Left ventricle myocardium inferior (tissue), 1 donor: Measurements from ENCODE around the gene LRRC41. TPM values are rescaled to one million over a fixed set of nuclear protein-coding genes. Genes with fewer than 3 reads are reported as not detected.
A peak's percentile ranks its signal among the peaks of the same experiment; 100 is the strongest.
"Not testable (repeated sequence)": the region's sequence is repeated elsewhere in the genome, so short reads cannot be mapped to it uniquely, and the experiment has no call there.

Experiments used
- DNase-seq: peaks from one replicate; pipeline ENCODE4 v3.0.0-alpha.2; 2020
- H3K27ac ChIP-seq: fragments of 200-600 bp; replicated peaks from 2 replicates; pipeline ENCODE4 v1.8.0; 2021
- H3K27me3 ChIP-seq: fragments of 200-600 bp; 2 replicates; pipeline ENCODE4 v1.8.0; 2021; ENCODE audit warnings: low read depth
- H3K36me3 ChIP-seq: fragments of 200-600 bp; 2 replicates; pipeline ENCODE4 v1.8.0; 2021
- H3K4me1 ChIP-seq: fragments of 200-600 bp; 2 replicates; pipeline ENCODE4 v1.8.0; 2021
- H3K4me3 ChIP-seq: fragments of 200-600 bp; 2 replicates; pipeline ENCODE4 v1.8.0; 2021; ENCODE audit warnings: mild to moderate bottlenecking, moderate library complexity
- H3K9me3 ChIP-seq: fragments of 200-600 bp; replicated peaks from 2 replicates; pipeline ENCODE4 v1.8.0; 2021
- intact Hi-C: fragments of 100-400 bp; cut with micrococcal nuclease; formaldehyde crosslinking; loops from one replicate; pipeline ENCODE4 v1.11.0; 2022
- total RNA-seq: library from RNA; stranded (reverse); fragmentation: NEBNext Ultra II Directional; extraction: Animal tissue kit (Norgen Biotek cat#: 25700); gene quantifications from one replicate; pipeline ENCODE4 v1.2.1, GENCODE V29; 2021
- TF ChIP-seq, protein P1 (sequence below): fragments of 200-600 bp; IDR thresholded peaks from 2 replicates; pipeline ENCODE4 v1.8.0; 2021; ENCODE audit warnings: antibody characterized with exemption, mild to moderate bottlenecking, borderline replicate concordance
- donor health status: DM: no; HTN: yes; CAD: no; lungs with severe emphysema.

The LRRC41 gene
- total RNA-seq, 1 donor from 2014 or later = 38.8 TPM

DNA sequence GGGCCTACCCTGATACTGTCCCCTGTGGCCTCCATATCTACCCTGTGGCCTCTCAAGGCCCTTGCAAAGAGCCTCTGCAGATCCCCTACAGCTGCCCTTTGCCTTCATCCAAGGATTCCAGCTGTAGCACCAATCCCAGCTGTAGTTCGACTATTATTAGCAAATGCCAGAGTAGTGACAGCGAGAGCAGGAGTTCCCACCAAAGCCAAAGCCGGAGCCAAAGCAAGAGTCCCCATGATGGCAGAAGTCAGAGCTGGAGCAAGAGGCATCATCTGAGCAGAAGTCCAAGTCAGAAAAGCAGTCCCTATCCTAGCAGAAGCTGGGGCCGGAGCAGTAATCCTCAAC lies 39.9 kb upstream of the LRRC41 start:
- H3K36me3 ChIP-seq = peaks cover 30% of the 10 kb centered on the region

DNA sequence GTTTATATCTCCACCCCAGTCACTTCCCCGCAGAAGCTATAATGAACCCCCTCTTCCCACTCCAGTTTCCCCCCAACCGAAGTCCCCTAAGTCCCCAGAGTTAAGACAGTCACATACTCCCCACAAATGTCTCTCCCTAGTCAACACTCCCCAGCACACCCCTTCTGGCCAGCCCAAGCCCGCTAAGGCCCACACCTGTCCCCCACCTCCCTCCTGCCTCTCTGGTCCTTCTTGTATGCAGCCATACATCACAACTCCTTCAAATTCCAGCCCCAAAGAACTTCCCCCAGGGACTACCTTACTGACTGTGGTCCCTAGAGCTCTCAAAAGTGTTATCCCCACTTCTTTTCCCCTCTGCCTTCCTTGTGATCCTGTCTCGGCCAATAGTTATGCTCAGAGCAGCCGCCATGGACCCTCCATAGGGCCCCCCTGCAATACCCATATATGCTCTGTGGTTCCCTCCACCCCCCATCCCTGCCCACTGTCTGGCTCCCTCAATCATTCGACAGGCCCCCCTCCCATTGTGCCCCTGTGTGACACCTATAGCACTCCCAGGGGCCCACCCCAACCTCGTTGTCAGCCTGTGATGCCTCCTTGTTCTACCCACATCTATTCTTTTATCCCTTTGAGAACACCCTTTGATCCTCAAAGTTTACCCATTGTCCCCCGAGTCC lies 39.4 kb upstream of the LRRC41 start:
- H3K36me3 ChIP-seq = peaks cover 30% of the 10 kb centered on the region
- TF ChIP-seq, protein P1, sequence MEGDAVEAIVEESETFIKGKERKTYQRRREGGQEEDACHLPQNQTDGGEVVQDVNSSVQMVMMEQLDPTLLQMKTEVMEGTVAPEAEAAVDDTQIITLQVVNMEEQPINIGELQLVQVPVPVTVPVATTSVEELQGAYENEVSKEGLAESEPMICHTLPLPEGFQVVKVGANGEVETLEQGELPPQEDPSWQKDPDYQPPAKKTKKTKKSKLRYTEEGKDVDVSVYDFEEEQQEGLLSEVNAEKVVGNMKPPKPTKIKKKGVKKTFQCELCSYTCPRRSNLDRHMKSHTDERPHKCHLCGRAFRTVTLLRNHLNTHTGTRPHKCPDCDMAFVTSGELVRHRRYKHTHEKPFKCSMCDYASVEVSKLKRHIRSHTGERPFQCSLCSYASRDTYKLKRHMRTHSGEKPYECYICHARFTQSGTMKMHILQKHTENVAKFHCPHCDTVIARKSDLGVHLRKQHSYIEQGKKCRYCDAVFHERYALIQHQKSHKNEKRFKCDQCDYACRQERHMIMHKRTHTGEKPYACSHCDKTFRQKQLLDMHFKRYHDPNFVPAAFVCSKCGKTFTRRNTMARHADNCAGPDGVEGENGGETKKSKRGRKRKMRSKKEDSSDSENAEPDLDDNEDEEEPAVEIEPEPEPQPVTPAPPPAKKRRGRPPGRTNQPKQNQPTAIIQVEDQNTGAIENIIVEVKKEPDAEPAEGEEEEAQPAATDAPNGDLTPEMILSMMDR = no peak
- no peak overlapping the region for H3K4me3 ChIP-seq
- H3K9me3 ChIP-seq = no peaks in the 10 kb centered on the region
- H3K27me3 ChIP-seq = no peaks in the 10 kb centered on the region
- H3K27ac ChIP-seq = peak overlapping the region; percentile 48
- intact Hi-C loops = no loop called here
- no peak for DNase-seq
- peaks cover 48% of the 10 kb centered on the region for H3K4me1 ChIP-seq

More for the DNA sequence above, 39.9 kb upstream of the LRRC41 start:
- peak overlapping the region; percentile 48 for H3K27ac ChIP-seq
- TF ChIP-seq, protein P1 = no peak
- no peaks in the 10 kb centered on the region for H3K9me3 ChIP-seq
- H3K4me1 ChIP-seq = peaks cover 50% of the 10 kb centered on the region
- intact Hi-C loops = no loop called here
- H3K27me3 ChIP-seq = no peaks in the 10 kb centered on the region
- no peak for DNase-seq
- no peak overlapping the region for H3K4me3 ChIP-seq

DNA sequence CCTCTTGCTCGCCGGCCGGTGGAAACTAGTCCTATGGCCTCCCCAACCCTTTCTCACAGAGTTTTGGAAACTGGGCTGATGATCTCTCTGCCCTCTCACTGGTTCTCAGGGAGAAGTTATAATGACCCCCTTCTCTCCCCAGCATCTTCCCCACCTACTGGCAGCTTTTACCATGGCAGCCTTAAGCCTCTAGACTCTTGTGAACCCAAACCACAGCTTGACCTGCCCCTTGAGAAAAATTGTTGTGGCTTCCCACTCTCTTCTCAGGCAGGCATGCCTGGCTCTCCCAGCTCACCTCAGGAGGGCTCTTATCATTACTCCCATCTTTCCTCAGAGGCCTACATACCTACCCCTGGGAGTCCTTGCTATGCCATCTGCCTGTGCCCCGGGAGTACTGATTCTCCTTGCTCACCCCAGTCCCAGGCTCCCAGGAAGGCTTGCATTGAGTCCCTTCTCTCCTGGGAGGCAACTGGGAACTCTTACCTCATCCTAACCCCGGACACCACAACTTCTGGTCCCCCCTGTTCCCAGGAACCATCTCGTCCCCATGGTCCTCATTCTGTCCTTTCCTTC lies 38.8 kb upstream of the LRRC41 start:
- no peak for DNase-seq
- Histone ChIP-seq H3K36me3 (peaks cover 26% of the 10 kb centered on the region), H3K4me1 (peaks cover 44% of the 10 kb centered on the region), H3K4me3 (no peak overlapping the region), H3K27me3 (no peaks in the 10 kb centered on the region), H3K9me3 (no peaks in the 10 kb centered on the region), H3K27ac (peak overlapping the region; percentile 94)
- intact Hi-C loops = no loop called here
- TF ChIP-seq, protein P1 = peak; percentile 15

DNA sequence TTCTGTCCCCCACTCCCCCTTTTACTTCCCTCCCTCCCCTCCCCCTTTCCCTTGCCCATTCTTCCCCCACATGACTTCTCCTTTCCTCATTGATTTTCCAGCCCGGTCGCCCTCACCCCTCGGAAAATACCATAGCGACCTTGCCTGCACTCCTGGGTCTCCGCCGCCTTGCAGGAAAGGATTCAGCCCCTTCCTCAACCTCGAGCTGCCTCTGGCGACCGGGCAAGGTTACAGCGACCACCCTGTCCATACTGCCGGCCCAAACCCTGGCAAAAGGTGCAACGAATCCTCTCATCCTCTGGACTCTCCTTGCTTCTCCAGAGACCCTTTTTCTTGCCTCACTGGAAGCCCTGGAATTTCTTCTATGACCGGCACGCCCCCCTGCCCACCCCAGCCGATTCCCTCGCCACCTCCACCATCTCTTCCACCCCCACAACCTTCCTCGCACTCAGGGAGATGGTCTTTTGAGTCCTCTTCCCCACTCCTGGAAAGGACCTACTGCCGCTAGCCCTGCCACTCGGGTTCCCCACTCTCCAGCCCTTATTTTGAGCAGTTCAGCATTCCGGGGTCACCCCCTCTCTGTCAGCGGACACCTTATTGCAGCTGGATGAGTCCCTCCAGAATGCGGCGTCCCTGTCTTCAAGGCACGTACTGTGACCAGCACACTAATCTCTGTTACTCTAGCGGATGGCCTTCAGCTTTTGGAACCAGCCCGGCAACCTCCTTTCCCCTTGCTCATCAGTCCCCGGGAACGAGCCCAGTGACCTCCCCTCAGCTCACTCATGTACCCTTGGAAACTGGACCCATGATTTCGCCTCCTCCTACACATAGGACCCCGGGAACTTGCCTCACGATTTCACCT lies 38.0 kb upstream of the LRRC41 start:
- intact Hi-C loops = no loop called here
- Histone ChIP-seq H3K27ac (peak overlapping the region; percentile 94), H3K9me3 (no peaks in the 10 kb centered on the region), H3K4me1 (peaks cover 44% of the 10 kb centered on the region), H3K27me3 (no peaks in the 10 kb centered on the region), H3K36me3 (peaks cover 18% of the 10 kb centered on the region), H3K4me3 (peak overlapping the region; percentile 71)
- TF ChIP-seq, protein P1 = no peak
- no peak for DNase-seq

DNA sequence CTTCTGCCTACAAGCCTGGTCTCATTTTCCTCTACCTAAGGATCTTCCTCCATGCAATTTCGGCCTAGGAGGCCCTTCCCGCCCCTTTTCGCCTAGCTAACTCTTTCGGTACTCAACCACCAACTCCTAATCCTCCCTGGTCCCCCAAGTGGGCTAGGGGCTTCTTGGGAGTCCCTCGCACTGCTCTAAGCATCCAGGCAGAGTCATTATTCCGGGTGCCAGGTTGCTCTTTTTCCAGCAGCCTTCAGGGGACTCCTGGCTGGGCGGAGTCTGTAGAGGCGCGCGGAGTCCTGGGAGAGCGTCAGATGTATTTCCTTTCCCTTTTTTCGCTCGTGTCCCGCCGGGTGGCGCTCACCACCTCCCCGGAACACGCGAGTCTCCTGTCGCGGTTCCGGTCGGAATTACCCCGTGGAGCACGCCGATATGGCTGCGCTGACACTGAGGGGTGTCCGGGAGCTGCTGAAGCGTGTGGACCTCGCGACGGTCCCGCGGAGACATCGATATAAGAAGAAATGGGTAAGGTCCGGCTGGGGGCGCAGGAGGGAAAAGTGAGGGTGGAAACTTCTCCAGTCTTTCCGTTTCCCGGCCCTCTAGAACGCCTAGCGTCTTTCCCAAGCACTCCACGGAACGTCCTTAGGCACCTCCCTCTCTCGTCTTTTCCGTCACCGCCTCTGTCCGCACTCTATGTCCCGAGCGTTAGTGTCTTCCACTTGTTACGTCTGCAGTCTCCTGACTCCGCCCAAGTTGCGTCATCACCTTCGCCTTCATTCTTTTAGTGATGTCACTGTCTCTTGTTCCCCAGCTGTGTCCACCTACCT lies 37.2 kb upstream of the LRRC41 start, which contains the start of gene NSUN4:
TSS of gene NSUN4 (plus strand) at position 404 of the 818 bp plus-strand sequence. CDS start at position 424, 20 bp downstream.
- Histone ChIP-seq H3K27me3 (no peaks in the 10 kb centered on the region), H3K4me3 (peak within 1 kb of the TSS; percentile 71), H3K9me3 (no peaks in the 10 kb centered on the region), H3K4me1 (peaks cover 44% of the 10 kb centered on the region), H3K36me3 (peaks cover 11% of the 10 kb centered on the region), H3K27ac (peak within 1 kb of the TSS; percentile 94)
- TF ChIP-seq, protein P1 = peak; percentile 71
- intact Hi-C loops = no loop called here
- peak; percentile 92 for DNase-seq

DNA sequence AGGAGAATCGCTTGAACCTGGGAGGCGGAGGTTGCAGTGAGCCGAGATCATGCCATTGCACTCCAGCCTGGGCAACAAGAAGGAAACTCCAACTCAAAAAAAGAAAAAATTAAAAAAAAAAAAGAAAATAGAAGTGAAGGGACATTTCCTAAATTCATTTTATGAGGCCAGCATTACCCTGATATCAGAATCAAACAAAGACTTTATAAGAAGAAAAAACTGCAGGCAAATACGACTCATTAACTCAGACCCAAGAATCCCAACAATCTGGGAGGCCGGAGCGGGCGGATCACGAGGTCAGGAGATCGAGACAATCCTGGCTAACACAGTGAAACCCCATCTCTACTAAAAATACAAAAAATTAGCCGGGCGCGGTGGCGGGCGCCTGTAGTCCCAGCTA lies 34.0 kb upstream of the LRRC41 start:
- H3K27ac ChIP-seq, DNase-seq, H3K4me3 ChIP-seq, H3K27me3 ChIP-seq, H3K36me3 ChIP-seq, intact Hi-C loops, H3K9me3 ChIP-seq: not testable (repeated sequence)
- H3K4me1 ChIP-seq = peaks cover 28% of the 10 kb centered on the region
